Suprapubic skin (tissue), 3 donors: ENCODE results near the gene GYS2.

Experiments
- CTCF ChIP-seq, 2 donors: fragments of 200-600 bp in 1 of 2; fragments of 450-650 bp in 1 of 2; sonication (generic) in 1 of 2; IDR thresholded peaks; one replicate each; pipeline ENCODE4 v1.5.1; 2016 to 2019; ENCODE audit warnings: antibody characterized with exemption in 2 of 2, mild to moderate bottlenecking in 1 of 2, moderate library complexity in 1 of 2
- EP300 ChIP-seq: sonication (generic); formaldehyde crosslinking; IDR thresholded peaks from one replicate; pipeline ENCODE4 v1.6.1; 2017; ENCODE audit warnings: antibody characterized with exemption

- TF ChIP-seq EP300 (no peak), CTCF (IDR thresholded peaks at IDR 0.05) (no peak)
These were observed 12.4 kb upstream of the GYS2 start for GRCh38 chr12:21617030-21617429.
